MCF 10A (cell line): ENCODE data around the gene TLNRD1. TPM values are rescaled to one million over a fixed set of nuclear protein-coding genes. Genes with fewer than 3 reads are reported as not detected.
A peak's percentile ranks its signal among the peaks of the same experiment; 100 is the strongest.

Experiments used
- BruUV-seq: library from RNA; stranded (reverse); fragments of 400-500 nt; replicated peaks from 2 replicates; lab custom pipeline; 2021; lab: Mats Ljungman, UMichigan
- CTCF ChIA-PET: fragments of 300-600 bp; sonication (Branson Sonifier 250); formaldehyde crosslinking; extraction: SDS; loops from one replicate; lab custom pipeline; 2021; ENCODE audit warnings: antibody characterized with exemption, inconsistent platforms; lab: Yijun Ruan, JAX
- POLR2A ChIA-PET: fragments of 300-600, 350-650 bp; sonication (Branson Sonifier 250); formaldehyde crosslinking; extraction: SDS; loops from one replicate; lab custom pipeline; 2020; ENCODE audit warnings: antibody characterized with exemption, inconsistent platforms; lab: Yijun Ruan, JAX
- DNase-seq: peaks from one replicate; pipeline ENCODE4 v3.0.0-alpha.2; 2018; ENCODE audit not compliant: unreplicated experiment
- H3K27ac Mint-ChIP-seq: one replicate; pipeline ENCODE4 v1.8.0; 2022; ENCODE audit warnings: mild to moderate bottlenecking, low read depth, mixed read lengths; ENCODE audit not compliant: unreplicated experiment
- H3K27me3 Mint-ChIP-seq: one replicate; pipeline ENCODE4 v1.8.0; 2022; ENCODE audit warnings: mixed read lengths; ENCODE audit not compliant: insufficient read depth, unreplicated experiment
- H3K36me3 Mint-ChIP-seq: one replicate; pipeline ENCODE4 v1.8.0; 2022; ENCODE audit warnings: mild to moderate bottlenecking, moderate library complexity, mixed read lengths; ENCODE audit not compliant: insufficient read depth, unreplicated experiment
- H3K4me1 Mint-ChIP-seq: one replicate; pipeline ENCODE4 v1.8.0; 2022; ENCODE audit warnings: mixed read lengths; ENCODE audit not compliant: insufficient read depth, unreplicated experiment
- H3K4me3 Mint-ChIP-seq: one replicate; pipeline ENCODE4 v1.8.0; 2022; ENCODE audit warnings: mild to moderate bottlenecking, moderate library complexity, mixed read lengths; ENCODE audit not compliant: unreplicated experiment
- H3K9me3 Mint-ChIP-seq: one replicate; pipeline ENCODE4 v1.8.0; 2022; ENCODE audit warnings: mixed read lengths; ENCODE audit not compliant: unreplicated experiment
- intact Hi-C: fragments of 100-400 bp; cut with micrococcal nuclease; formaldehyde crosslinking; loops from 2 replicates; pipeline ENCODE4 v1.14.1; 2022
- total RNA-seq: library from RNA; stranded (reverse); gene quantifications from 2 replicates; pipeline ENCODE4 v1.2.3, GENCODE V29; 2022
- TF ChIP-seq, protein P1 (sequence below): fragments of 200-600 bp; IDR thresholded peaks from one replicate; pipeline ENCODE4 v1.8.0; 2022; ENCODE audit warnings: antibody characterized with exemption, mild to moderate bottlenecking; ENCODE audit not compliant: unreplicated experiment

TLNRD1 gene
- total RNA-seq, 1 experiment from 2014 or later, result 17.1 TPM

DNA sequence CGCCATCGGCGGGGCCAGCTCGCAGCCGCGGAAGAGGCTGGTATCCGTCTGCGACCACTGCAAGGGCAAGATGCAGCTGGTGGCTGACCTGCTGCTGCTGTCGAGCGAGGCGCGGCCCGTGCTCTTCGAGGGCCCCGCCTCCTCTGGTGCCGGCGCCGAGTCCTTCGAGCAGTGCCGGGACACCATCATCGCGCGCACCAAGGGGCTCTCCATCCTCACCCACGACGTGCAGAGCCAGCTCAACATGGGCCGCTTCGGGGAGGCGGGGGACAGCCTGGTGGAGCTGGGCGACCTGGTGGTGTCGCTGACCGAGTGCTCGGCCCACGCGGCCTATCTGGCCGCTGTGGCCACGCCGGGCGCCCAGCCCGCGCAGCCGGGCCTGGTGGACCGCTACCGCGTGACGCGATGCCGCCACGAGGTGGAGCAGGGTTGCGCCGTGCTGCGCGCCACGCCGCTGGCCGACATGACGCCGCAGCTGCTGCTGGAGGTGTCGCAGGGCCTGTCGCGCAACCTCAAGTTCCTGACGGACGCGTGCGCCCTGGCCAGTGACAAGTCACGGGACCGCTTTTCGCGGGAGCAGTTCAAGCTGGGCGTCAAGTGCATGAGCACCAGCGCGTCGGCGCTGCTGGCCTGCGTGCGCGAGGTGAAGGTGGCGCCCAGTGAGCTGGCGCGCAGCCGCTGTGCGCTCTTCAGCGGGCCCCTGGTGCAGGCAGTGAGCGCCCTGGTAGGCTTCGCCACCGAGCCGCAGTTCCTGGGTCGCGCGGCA, 1.8 kb downstream of the TLNRD1 start:
- H3K4me1 Mint-ChIP-seq, result peaks cover 25% of the 10 kb centered on the region
- TF ChIP-seq, protein P1, sequence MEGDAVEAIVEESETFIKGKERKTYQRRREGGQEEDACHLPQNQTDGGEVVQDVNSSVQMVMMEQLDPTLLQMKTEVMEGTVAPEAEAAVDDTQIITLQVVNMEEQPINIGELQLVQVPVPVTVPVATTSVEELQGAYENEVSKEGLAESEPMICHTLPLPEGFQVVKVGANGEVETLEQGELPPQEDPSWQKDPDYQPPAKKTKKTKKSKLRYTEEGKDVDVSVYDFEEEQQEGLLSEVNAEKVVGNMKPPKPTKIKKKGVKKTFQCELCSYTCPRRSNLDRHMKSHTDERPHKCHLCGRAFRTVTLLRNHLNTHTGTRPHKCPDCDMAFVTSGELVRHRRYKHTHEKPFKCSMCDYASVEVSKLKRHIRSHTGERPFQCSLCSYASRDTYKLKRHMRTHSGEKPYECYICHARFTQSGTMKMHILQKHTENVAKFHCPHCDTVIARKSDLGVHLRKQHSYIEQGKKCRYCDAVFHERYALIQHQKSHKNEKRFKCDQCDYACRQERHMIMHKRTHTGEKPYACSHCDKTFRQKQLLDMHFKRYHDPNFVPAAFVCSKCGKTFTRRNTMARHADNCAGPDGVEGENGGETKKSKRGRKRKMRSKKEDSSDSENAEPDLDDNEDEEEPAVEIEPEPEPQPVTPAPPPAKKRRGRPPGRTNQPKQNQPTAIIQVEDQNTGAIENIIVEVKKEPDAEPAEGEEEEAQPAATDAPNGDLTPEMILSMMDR, result no peak
- peak overlapping the region; percentile 82 for H3K4me3 Mint-ChIP-seq
- ChIA-PET CTCF (interaction anchor here (0.6 to 1.5 kb wide), 6 partner anchors 17 to 839 kb away, joined by 3 to 8 read pairs (median 3); no protein-coding TSS in a partner anchor), POLR2A (interaction anchor here (0.5 to 4.1 kb wide), 13 partner anchors 9 to 1048 kb away, joined by 3 to 76 read pairs (median 3); partner anchors contain the start of genes ABHD17C and MESD)
- H3K9me3 Mint-ChIP-seq, result no peaks in the 10 kb centered on the region
- intact Hi-C loops, result loop anchor here (5.0 kb wide), 1 partner anchor 105 kb away; no protein-coding TSS in a partner anchor
- DNase-seq, result no peak
- H3K27me3 Mint-ChIP-seq, result no peaks in the 10 kb centered on the region
- H3K36me3 Mint-ChIP-seq, result peaks cover 15% of the 10 kb centered on the region
- no peak overlapping the region for H3K27ac Mint-ChIP-seq
- no TSS peak for BruUV-seq

DNA sequence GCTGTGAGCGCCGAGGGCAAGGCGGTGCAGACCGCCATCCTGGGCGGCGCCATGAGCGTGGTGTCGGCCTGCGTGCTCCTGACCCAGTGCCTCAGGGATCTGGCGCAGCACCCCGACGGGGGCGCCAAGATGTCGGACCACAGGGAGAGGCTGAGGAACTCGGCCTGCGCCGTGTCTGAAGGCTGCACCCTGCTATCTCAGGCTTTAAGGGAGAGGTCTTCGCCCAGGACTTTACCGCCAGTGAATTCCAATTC, 2.3 kb downstream of the TLNRD1 start:
- intact Hi-C loops, result loop anchor here (5.0 kb wide), 1 partner anchor 104 kb away; no protein-coding TSS in a partner anchor
- no TSS peak for BruUV-seq
- ChIA-PET POLR2A (interaction anchor here (0.6 to 1.9 kb wide), 2 partner anchors 13 to 254 kb away, joined by 4 to 6 read pairs; partner anchors contain the start of gene MESD), CTCF (interaction anchor here (0.6 to 1.5 kb wide), 2 partner anchors 18 to 263 kb away, joined by 3 to 8 read pairs; no protein-coding TSS in a partner anchor)
- peaks cover 15% of the 10 kb centered on the region for H3K36me3 Mint-ChIP-seq
- peak overlapping the region; percentile 50 for H3K4me3 Mint-ChIP-seq
- no peak overlapping the region for H3K27ac Mint-ChIP-seq
- TF ChIP-seq, protein P1, result no peak
- H3K9me3 Mint-ChIP-seq, result no peaks in the 10 kb centered on the region
- H3K4me1 Mint-ChIP-seq, result peaks cover 25% of the 10 kb centered on the region
- no peaks in the 10 kb centered on the region for H3K27me3 Mint-ChIP-seq
- DNase-seq, result no peak

DNA sequence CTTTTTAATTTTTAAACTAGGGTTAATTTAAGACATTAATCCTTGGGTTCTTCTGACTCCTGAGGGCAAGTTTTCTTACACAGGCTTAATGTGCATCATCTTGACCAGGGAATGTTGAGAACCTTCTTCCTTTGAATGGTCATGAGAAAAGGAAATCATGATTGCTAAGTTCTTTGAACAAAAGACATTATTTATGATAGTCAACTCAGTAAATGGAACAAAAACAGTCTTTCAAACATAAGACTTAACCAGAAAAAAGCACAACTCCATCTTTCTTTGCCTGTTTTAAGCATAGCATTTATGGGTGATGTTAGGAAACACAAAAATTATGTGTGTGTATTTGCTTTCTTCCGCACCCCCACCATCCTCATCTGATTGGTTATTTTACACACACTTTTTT, 5.4 kb downstream of the TLNRD1 start:
- no peak overlapping the region for H3K4me3 Mint-ChIP-seq
- ChIA-PET CTCF (interaction anchor here (0.6 kb wide), 1 partner anchor 227 kb away, joined by 3 read pairs; no protein-coding TSS in a partner anchor), POLR2A (interaction anchor here (0.6 kb wide), 1 partner anchor 311 kb away, joined by 3 read pairs; the partner anchor contains the start of gene ABHD17C)
- intact Hi-C loops, result no loop called here
- peaks cover 15% of the 10 kb centered on the region for H3K36me3 Mint-ChIP-seq
- DNase-seq, result no peak
- no peaks in the 10 kb centered on the region for H3K27me3 Mint-ChIP-seq
- no TSS peak for BruUV-seq
- no peaks in the 10 kb centered on the region for H3K9me3 Mint-ChIP-seq
- peaks cover 20% of the 10 kb centered on the region for H3K4me1 Mint-ChIP-seq
- TF ChIP-seq, protein P1, result no peak
- H3K27ac Mint-ChIP-seq, result peak overlapping the region; percentile 33

- TF ChIP-seq, protein P1, result no peak
- Mint-ChIP-seq H3K9me3 (no peaks in the 10 kb centered on the region), H3K36me3 (peaks cover 15% of the 10 kb centered on the region), H3K27ac (no peak overlapping the region), H3K27me3 (no peaks in the 10 kb centered on the region), H3K4me1 (peaks cover 20% of the 10 kb centered on the region), H3K4me3 (no peak overlapping the region)
- DNase-seq, result no peak
- intact Hi-C loops, result no loop called here
- ChIA-PET CTCF (interaction anchor here (0.6 kb wide), 2 partner anchors 41 to 211 kb away, joined by 3 to 5 read pairs; no protein-coding TSS in a partner anchor), POLR2A (interaction anchor here (1.4 kb wide), 1 partner anchor 28 kb away, joined by 3 read pairs; no protein-coding TSS in a partner anchor)
- no TSS peak for BruUV-seq
These were observed 6.8 kb downstream of the TLNRD1 start for GRCh38 chr15:81007428-81008064.
